Karpas-422 (cell line): ENCODE data around the gene AMZ1. TPM values are rescaled to one million over a fixed set of nuclear protein-coding genes. Genes with fewer than 3 reads are reported as not detected.

Source experiments
- DNase-seq: peaks from one replicate; pipeline ENCODE4 v3.0.0-alpha.2; 2015
- H2AFZ ChIP-seq: fragments of 200-600 bp; sonication (generic); 2 replicates; pipeline ENCODE4 v1.6.1; 2014; ENCODE audit warnings: antibody characterized with exemption, low read length, mixed read lengths
- H3K27ac ChIP-seq: fragments of 200-600 bp; sonication (generic); 2 replicates; pipeline ENCODE4 v1.5.1; 2014; ENCODE audit warnings: mild to moderate bottlenecking, low read length, moderate library complexity
- H3K27me3 ChIP-seq: fragments of 200-600 bp; sonication (generic); 2 replicates; pipeline ENCODE4 v1.6.1; 2014; ENCODE audit warnings: low read length, mixed read lengths
- H3K36me3 ChIP-seq: fragments of 200-600 bp; sonication (generic); 2 replicates; pipeline ENCODE4 v1.6.1; 2014; ENCODE audit warnings: low read length, mixed read lengths; ENCODE audit not compliant: insufficient read depth
- H3K4me1 ChIP-seq: fragments of 200-600 bp; sonication (generic); 2 replicates; pipeline ENCODE4 v1.6.1; 2014; ENCODE audit warnings: mild to moderate bottlenecking, low read length, mixed read lengths
- H3K4me2 ChIP-seq: fragments of 200-600 bp; sonication (generic); 2 replicates; pipeline ENCODE4 v1.6.1; 2014; ENCODE audit warnings: low read length, low read depth, mild to moderate bottlenecking; ENCODE audit not compliant: poor library complexity, severe bottlenecking
- H3K4me3 ChIP-seq: fragments of 200-600 bp; sonication (generic); 2 replicates; pipeline ENCODE4 v1.5.1; 2014; ENCODE audit warnings: mild to moderate bottlenecking, antibody characterized with exemption, low read length, mixed read lengths
- H3K79me2 ChIP-seq: fragments of 200-600 bp; sonication (generic); 2 replicates; pipeline ENCODE4 v1.6.1; 2014; ENCODE audit warnings: mild to moderate bottlenecking, low read length, mixed read lengths
- H3K9ac ChIP-seq: fragments of 200-600 bp; sonication (generic); 2 replicates; pipeline ENCODE4 v1.6.0; 2014; ENCODE audit warnings: low read length
- H3K9me2 ChIP-seq: fragments of 200-600 bp; sonication (generic), shearing (Covaris generic); replicated peaks from 2 replicates; pipeline ENCODE4 v1.6.0; 2014; ENCODE audit warnings: mild to moderate bottlenecking, low read length, moderate library complexity; ENCODE audit not compliant: insufficient read depth
- H3K9me3 ChIP-seq: fragments of 300-700, 200-600 bp; sonication (generic); 2 replicates; pipeline ENCODE4 v1.6.1; 2014; ENCODE audit warnings: low read length, mixed read lengths
- H4K20me1 ChIP-seq: fragments of 200-600 bp; sonication (generic); 2 replicates; pipeline ENCODE4 v1.6.1; 2014; ENCODE audit warnings: mild to moderate bottlenecking, antibody characterized with exemption, low read length, low read depth; ENCODE audit not compliant: insufficient read depth
- total RNA-seq: library from RNA; depleted of rRNA; stranded (reverse); fragments of >200 nt; shearing (Covaris generic); gene quantifications from 2 replicates; pipeline ENCODE4 v1.2.3, GENCODE V29; 2014; ENCODE audit warnings: low replicate concordance

Gene AMZ1
- total RNA-seq, 1 experiment from 2014 or later, result not detected

DNA sequence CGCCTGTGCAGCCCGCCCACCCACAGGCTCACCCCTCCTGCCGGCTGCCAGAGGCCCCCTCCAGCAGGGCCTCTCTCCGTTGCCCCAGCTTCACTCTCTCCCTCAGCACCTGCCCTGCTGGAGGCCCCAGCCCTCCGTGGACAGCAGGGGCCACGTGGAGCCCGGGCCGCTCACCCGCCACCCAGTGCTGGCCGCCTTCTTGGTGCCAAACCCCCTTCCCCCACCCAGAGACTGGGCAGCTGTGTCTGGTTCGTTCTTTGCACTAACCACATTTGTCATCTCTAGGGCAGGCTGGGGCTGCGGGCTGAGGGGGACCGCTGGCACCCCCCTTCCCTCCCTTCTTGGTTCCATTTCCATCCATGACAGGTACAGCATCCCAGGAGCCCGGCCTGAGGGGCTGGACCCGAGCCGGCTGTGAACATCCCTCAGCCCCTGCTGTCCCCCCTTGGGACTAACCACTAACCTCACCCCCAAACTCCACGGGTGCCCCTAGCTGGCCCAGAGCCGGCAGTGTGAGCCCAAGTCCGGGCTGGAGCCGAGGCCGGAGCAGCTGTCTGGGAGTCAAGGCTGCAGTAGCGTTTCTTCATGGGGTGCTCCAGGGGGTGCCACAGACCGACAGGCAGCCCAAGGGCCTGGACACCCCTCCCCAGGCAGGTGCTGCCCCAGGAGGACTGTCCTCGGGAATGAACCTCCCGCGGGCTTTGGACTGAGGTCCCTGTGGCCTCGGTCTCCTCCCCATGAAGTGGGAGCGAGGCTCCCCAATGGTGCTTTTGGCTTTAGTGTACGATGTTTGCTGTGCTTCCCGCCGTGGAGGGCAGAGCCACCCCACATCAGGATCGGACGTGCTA lies 25.5 kb upstream of the AMZ1 start:
- no peak for DNase-seq
- Histone ChIP-seq H3K36me3 (no peaks in the 10 kb centered on the region), H3K9ac (no peak overlapping the region), H3K4me3 (no peak overlapping the region), H3K9me3 (no peaks in the 10 kb centered on the region), H3K79me2 (no peaks in the 10 kb centered on the region), H3K27ac (no peak overlapping the region), H3K9me2 (no peaks in the 10 kb centered on the region), H4K20me1 (no peaks in the 10 kb centered on the region; the same call in 1 of the 2 replicates), H3K4me1 (no peaks in the 10 kb centered on the region), H2AFZ (no peak overlapping the region), H3K4me2 (no peak overlapping the region), H3K27me3 (no peaks in the 10 kb centered on the region)

- Histone ChIP-seq H3K9me2 (no peaks in the 10 kb centered on the region), H3K79me2 (no peaks in the 10 kb centered on the region), H2AFZ (no peak overlapping the region), H3K27me3 (no peaks in the 10 kb centered on the region), H3K4me3 (no peak overlapping the region), H4K20me1 (no peaks in the 10 kb centered on the region; the same call in 1 of the 2 replicates), H3K4me2 (no peak overlapping the region), H3K36me3 (no peaks in the 10 kb centered on the region), H3K27ac (no peak overlapping the region), H3K9ac (no peak overlapping the region), H3K4me1 (no peaks in the 10 kb centered on the region), H3K9me3 (no peaks in the 10 kb centered on the region)
- DNase-seq, result no peak
Observed at GRCh38 chr7:2663121-2663886, 24.7 kb upstream of the AMZ1 start.

DNA sequence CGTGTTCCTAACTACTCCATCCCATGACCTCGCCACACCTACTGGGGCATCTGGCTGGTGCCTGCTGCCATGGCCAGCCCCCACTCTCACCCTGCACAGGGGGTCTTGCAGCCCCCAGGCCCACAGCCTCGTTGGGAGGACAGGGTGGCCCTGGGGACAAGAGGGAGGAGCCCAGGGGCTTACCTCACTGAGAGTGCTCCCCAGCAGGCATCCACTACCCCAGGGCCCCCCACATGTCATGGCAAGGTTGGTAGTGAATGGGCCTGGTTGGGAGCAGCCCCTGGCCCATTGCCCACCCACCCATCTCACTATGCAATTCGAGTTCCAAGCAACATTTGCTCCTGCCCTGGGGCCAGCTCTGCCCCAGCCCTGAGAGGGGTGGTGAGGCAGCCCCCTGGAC lies 24.0 kb upstream of the AMZ1 start:
- Histone ChIP-seq H3K27me3 (no peaks in the 10 kb centered on the region), H3K4me1 (no peaks in the 10 kb centered on the region), H3K9me2 (no peaks in the 10 kb centered on the region), H4K20me1 (no peaks in the 10 kb centered on the region; the same call in 1 of the 2 replicates), H3K79me2 (no peaks in the 10 kb centered on the region), H3K4me2 (no peak overlapping the region), H3K4me3 (no peak overlapping the region), H3K9me3 (no peaks in the 10 kb centered on the region), H3K27ac (no peak overlapping the region), H3K36me3 (no peaks in the 10 kb centered on the region), H2AFZ (no peak overlapping the region), H3K9ac (no peak overlapping the region)
- no peak for DNase-seq

DNA sequence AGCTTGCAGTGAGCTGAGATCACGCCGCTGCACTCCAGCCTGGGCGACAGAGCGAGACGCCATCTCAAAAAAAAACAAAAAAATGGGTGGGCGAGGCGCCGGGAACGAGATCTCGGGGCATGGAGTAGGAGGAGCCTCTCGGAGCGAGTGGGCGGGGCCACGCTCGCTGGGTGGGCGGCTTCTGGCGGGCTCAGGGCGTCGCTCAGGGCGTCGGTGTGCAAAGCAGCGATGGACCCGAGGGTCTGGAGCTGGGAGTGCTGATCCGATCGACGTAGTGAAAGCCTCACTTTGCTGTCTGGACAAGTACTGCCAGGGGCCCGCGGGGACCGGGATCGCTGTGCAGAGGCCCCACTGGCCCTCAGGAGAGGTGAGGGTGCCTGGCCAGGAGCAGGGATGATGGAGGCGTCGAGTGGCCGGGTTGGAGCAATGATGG lies 22.6 kb upstream of the AMZ1 start:
- Histone ChIP-seq H2AFZ (no peak overlapping the region), H3K27me3 (no peaks in the 10 kb centered on the region), H3K36me3 (no peaks in the 10 kb centered on the region), H3K4me2 (no peak overlapping the region), H3K4me3 (no peak overlapping the region), H3K4me1 (no peaks in the 10 kb centered on the region), H3K9me2 (no peaks in the 10 kb centered on the region), H3K27ac (no peak overlapping the region), H3K9me3 (no peaks in the 10 kb centered on the region), H3K9ac (no peak overlapping the region), H4K20me1 (no peaks in the 10 kb centered on the region; the same call in 1 of the 2 replicates), H3K79me2 (no peaks in the 10 kb centered on the region)
- no peak for DNase-seq

DNA sequence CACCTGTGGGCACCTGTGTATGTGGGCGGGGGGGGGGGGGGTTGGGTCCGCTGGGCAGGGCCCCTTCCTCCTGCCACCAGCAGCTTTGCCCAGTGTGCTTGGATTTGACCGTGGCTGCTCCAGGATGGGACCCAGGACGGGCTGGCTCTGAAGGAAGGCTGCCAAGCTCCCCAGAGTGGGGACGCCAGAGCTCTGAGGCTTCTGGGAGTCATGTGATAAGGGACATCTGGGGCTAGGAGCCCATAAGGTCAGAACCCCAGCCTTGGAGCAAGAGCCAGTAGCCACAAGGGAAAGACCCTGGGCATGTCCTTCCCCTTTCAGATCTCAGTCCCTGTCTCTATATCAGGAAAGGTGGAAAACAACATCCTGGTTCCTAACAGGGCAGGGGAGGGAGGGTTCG lies 21.8 kb upstream of the AMZ1 start:
- Histone ChIP-seq H3K4me3 (no peak overlapping the region), H3K79me2 (no peaks in the 10 kb centered on the region), H3K9me3 (no peaks in the 10 kb centered on the region), H3K4me1 (no peaks in the 10 kb centered on the region), H4K20me1 (no peaks in the 10 kb centered on the region; the same call in 1 of the 2 replicates), H3K4me2 (no peak overlapping the region), H3K27me3 (no peaks in the 10 kb centered on the region), H3K27ac (no peak overlapping the region), H3K9me2 (no peaks in the 10 kb centered on the region), H3K36me3 (no peaks in the 10 kb centered on the region), H3K9ac (no peak overlapping the region), H2AFZ (no peak overlapping the region)
- DNase-seq, result no peak

GRCh38 chr7:2666588-2667250 lies 21.3 kb upstream of the AMZ1 start:
- no peaks in the 10 kb centered on the region; the same call in 1 of the 2 replicates for H4K20me1 ChIP-seq
- H3K4me2 ChIP-seq, result no peak overlapping the region
- H2AFZ ChIP-seq, result no peak overlapping the region
- DNase-seq, result no peak
- no peaks in the 10 kb centered on the region for H3K79me2 ChIP-seq
- H3K9me2 ChIP-seq, result no peaks in the 10 kb centered on the region
- no peak overlapping the region for H3K27ac ChIP-seq
- H3K9me3 ChIP-seq, result no peaks in the 10 kb centered on the region
- H3K36me3 ChIP-seq, result no peaks in the 10 kb centered on the region
- H3K27me3 ChIP-seq, result no peaks in the 10 kb centered on the region
- H3K4me1 ChIP-seq, result no peaks in the 10 kb centered on the region
- H3K4me3 ChIP-seq, result no peak overlapping the region
- H3K9ac ChIP-seq, result no peak overlapping the region

DNA sequence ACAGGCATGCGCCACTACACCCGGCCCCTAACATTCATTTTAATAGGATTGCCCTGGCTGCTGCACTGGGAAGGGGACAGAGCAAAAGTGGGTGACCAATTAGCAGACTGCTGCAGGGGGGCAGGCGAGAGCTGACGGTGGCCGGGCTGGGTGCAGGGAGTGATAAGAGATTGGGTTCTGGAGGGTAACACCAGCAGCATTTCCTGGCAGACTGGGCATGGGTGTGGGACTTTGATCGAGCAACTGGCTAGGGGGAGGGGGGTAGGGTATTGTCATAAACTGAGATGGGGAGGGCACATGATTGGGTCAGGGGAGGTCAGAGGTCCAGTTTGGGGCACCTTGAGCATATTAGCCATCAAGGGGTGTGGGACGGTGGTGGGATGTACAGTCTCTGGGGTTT lies 20.2 kb upstream of the AMZ1 start:
- no peak overlapping the region for H3K4me3 ChIP-seq
- no peak overlapping the region for H3K4me2 ChIP-seq
- H3K27ac ChIP-seq, result no peak overlapping the region

GRCh38 chr7:2668401-2668800 lies 19.6 kb upstream of the AMZ1 start:
- no peaks in the 10 kb centered on the region for H3K4me1 ChIP-seq
- no peaks in the 10 kb centered on the region for H3K9me2 ChIP-seq
- H3K4me3 ChIP-seq, result no peak overlapping the region
- H2AFZ ChIP-seq, result no peak overlapping the region
- DNase-seq, result no peak
- no peak overlapping the region for H3K27ac ChIP-seq
- H3K4me2 ChIP-seq, result no peak overlapping the region
- H3K9ac ChIP-seq, result no peak overlapping the region
- no peaks in the 10 kb centered on the region; the same call in 1 of the 2 replicates for H4K20me1 ChIP-seq
- no peaks in the 10 kb centered on the region for H3K79me2 ChIP-seq
- no peaks in the 10 kb centered on the region for H3K9me3 ChIP-seq
- no peaks in the 10 kb centered on the region for H3K36me3 ChIP-seq
- no peaks in the 10 kb centered on the region for H3K27me3 ChIP-seq

More for the DNA sequence above, 20.2 kb upstream of the AMZ1 start:
- Histone ChIP-seq H3K36me3 (no peaks in the 10 kb centered on the region), H3K9me2 (no peaks in the 10 kb centered on the region), H4K20me1 (no peaks in the 10 kb centered on the region; the same call in 1 of the 2 replicates), H2AFZ (no peak overlapping the region), H3K4me1 (no peaks in the 10 kb centered on the region), H3K9me3 (no peaks in the 10 kb centered on the region), H3K27me3 (no peaks in the 10 kb centered on the region), H3K9ac (no peak overlapping the region), H3K79me2 (no peaks in the 10 kb centered on the region)
- DNase-seq, result no peak
